ENCODE results near the gene GPER1. TPM values are rescaled to one million over a fixed set of nuclear protein-coding genes. Genes with fewer than 3 reads are reported as not detected.

The GPER1 gene
- polyA plus RNA-seq, 1 donor (not counting 4 experiments of a cell fraction or from before 2014, with no cell fraction given): 0.05 TPM

DNA sequence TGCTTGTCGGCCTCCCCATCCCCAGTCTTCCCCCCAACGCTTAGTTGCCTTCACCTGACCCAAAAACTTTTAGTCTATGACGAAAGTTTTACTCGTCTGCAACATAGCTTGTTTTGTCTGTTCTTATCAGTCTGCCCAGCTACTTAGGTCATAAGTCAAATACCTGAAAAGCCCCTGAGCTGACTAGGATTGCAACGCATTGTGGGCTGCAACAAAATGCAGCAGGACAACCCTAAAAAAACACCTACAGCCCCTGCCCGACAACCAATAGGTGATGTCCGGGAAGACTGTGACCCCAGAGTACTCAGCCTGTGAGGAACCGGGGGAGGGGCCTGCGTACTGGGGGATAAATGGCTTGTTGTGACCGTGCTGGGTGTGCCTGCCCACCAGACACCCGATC lies 19.3 kb upstream of the GPER1 start:
- TF ChIP-seq EZH2 (IDR thresholded peaks at IDR 0.05; ENCODE audit: low read length): no peak
- TF ChIP-seq, protein P1, sequence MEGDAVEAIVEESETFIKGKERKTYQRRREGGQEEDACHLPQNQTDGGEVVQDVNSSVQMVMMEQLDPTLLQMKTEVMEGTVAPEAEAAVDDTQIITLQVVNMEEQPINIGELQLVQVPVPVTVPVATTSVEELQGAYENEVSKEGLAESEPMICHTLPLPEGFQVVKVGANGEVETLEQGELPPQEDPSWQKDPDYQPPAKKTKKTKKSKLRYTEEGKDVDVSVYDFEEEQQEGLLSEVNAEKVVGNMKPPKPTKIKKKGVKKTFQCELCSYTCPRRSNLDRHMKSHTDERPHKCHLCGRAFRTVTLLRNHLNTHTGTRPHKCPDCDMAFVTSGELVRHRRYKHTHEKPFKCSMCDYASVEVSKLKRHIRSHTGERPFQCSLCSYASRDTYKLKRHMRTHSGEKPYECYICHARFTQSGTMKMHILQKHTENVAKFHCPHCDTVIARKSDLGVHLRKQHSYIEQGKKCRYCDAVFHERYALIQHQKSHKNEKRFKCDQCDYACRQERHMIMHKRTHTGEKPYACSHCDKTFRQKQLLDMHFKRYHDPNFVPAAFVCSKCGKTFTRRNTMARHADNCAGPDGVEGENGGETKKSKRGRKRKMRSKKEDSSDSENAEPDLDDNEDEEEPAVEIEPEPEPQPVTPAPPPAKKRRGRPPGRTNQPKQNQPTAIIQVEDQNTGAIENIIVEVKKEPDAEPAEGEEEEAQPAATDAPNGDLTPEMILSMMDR (optimal IDR thresholded peaks at IDR 0.05 in 1 of 3, IDR thresholded peaks at IDR 0.05 in 1 of 3, conservative IDR thresholded peaks at IDR 0.05 in 1 of 3; ENCODE audit: extremely low read depth in 1 of 3, insufficient read depth in 2 of 3, low read length in 3 of 3): no peak
- Histone ChIP-seq H3K4me3 (ENCODE audit: control insufficient read depth in 2 of 3, extremely low read depth in 1 of 3, insufficient read depth in 2 of 3, low read depth in 1 of 3, low read length in 3 of 3) (no peak overlapping the region), H2AFZ (ENCODE audit: control insufficient read depth, low read length) (no peak overlapping the region), H3K4me1 (ENCODE audit: control insufficient read depth, extremely low read depth, insufficient read depth, low read length) (peaks cover 11% of the 10 kb centered on the region), H3K79me2 (ENCODE audit: control insufficient read depth, insufficient read depth, low read length) (peaks cover 11% of the 10 kb centered on the region), H3K4me2 (ENCODE audit: control insufficient read depth, extremely low read depth, insufficient read depth, low read depth, low read length) (no peak overlapping the region), H3K9ac (ENCODE audit: control insufficient read depth, extremely low read depth, insufficient read depth, low read length) (no peak overlapping the region), H3K27me3 (ENCODE audit: control insufficient read depth, extremely low read depth, insufficient read depth, low read length) (no peaks in the 10 kb centered on the region), H3K27ac (ENCODE audit: control insufficient read depth, insufficient read depth, low read length) (no peak overlapping the region), H3K36me3 (ENCODE audit: control insufficient read depth in 2 of 2, extremely low read depth in 1 of 2, insufficient read depth in 2 of 2, low read length in 2 of 2) (peaks cover 0 to 2% of the 10 kb centered on the region in 2 experiments), H3K9me1 (ENCODE audit: control insufficient read depth, extremely low read depth, insufficient read depth, low read length) (no peaks in the 10 kb centered on the region), H3K9me3 (ENCODE audit: control insufficient read depth, low read depth, low read length) (peaks cover 5% of the 10 kb centered on the region), H4K20me1 (ENCODE audit: control insufficient read depth, extremely low read depth, insufficient read depth, low read length) (peaks cover 7% of the 10 kb centered on the region)
- no peak for FAIRE-seq
- DNase-seq (ENCODE audit: low read depth, low spot score): no peak
- dilution Hi-C loops (cut with MboI; ENCODE audit: extremely low pct_ligation_motif_present, low sequenced_read_pairs): no loop called here

DNA sequence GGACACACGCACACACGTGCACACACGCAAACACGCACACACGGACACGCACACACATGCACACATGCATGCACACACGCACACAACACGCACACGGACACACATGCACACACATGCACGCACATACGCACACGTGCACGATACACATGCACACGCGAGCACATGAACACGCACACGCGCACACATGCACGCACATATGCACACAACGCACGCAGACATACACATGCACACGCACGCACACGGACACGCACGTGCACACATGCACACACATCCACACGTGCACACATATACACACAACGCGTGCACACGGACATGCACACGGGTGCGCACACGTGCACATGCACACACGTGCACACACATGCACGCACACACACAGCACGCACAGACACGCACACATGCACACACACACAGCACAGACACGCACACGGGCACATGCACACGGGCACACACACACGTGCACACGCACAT lies 17.3 kb upstream of the GPER1 start:
- no peak overlapping the region for H3K4me3 ChIP-seq (ENCODE audit: control insufficient read depth in 2 of 3, extremely low read depth in 1 of 3, insufficient read depth in 2 of 3, low read depth in 1 of 3, low read length in 3 of 3)
- H3K27me3 ChIP-seq (ENCODE audit: control insufficient read depth, extremely low read depth, insufficient read depth, low read length): no peaks in the 10 kb centered on the region
- FAIRE-seq (no peak), DNase-seq (ENCODE audit: low read depth, low spot score) (no peak)
- no peak overlapping the region for H3K27ac ChIP-seq (ENCODE audit: control insufficient read depth, insufficient read depth, low read length)
- H3K9me3 ChIP-seq (ENCODE audit: control insufficient read depth, low read depth, low read length): peaks cover 5% of the 10 kb centered on the region
- H2AFZ ChIP-seq (ENCODE audit: control insufficient read depth, low read length): no peak overlapping the region
- H3K36me3 ChIP-seq (ENCODE audit: control insufficient read depth in 2 of 2, extremely low read depth in 1 of 2, insufficient read depth in 2 of 2, low read length in 2 of 2): peaks cover 0 to 2% of the 10 kb centered on the region in 2 experiments
- H3K9me1 ChIP-seq (ENCODE audit: control insufficient read depth, extremely low read depth, insufficient read depth, low read length): no peaks in the 10 kb centered on the region
- H3K79me2 ChIP-seq (ENCODE audit: control insufficient read depth, insufficient read depth, low read length): peaks cover 11% of the 10 kb centered on the region
- TF ChIP-seq, protein P1 (optimal IDR thresholded peaks at IDR 0.05 in 1 of 3, IDR thresholded peaks at IDR 0.05 in 1 of 3, conservative IDR thresholded peaks at IDR 0.05 in 1 of 3; ENCODE audit: extremely low read depth in 1 of 3, insufficient read depth in 2 of 3, low read length in 3 of 3): no peak
- no peak for TF ChIP-seq EZH2 (IDR thresholded peaks at IDR 0.05; ENCODE audit: low read length)
- dilution Hi-C loops (cut with MboI; ENCODE audit: extremely low pct_ligation_motif_present, low sequenced_read_pairs): no loop called here
- H3K9ac ChIP-seq (ENCODE audit: control insufficient read depth, extremely low read depth, insufficient read depth, low read length): no peak overlapping the region
- peaks cover 6% of the 10 kb centered on the region for H3K4me1 ChIP-seq (ENCODE audit: control insufficient read depth, extremely low read depth, insufficient read depth, low read length)
- peaks cover 4% of the 10 kb centered on the region for H4K20me1 ChIP-seq (ENCODE audit: control insufficient read depth, extremely low read depth, insufficient read depth, low read length)
- no peak overlapping the region for H3K4me2 ChIP-seq (ENCODE audit: control insufficient read depth, extremely low read depth, insufficient read depth, low read depth, low read length)
